NB4 (cell line): ENCODE measurements around the gene PPP1R13L.

Experiments used
- MYC ChIP-seq: IDR thresholded peaks from 2 replicates; pipeline ENCODE4 v1.6.1; 2011; ENCODE audit warnings: low read depth, low read length
- POLR2A ChIP-seq: IDR thresholded peaks from 2 replicates; pipeline ENCODE4 v1.6.1; 2011; ENCODE audit warnings: mild to moderate bottlenecking; ENCODE audit not compliant: insufficient read length; ENCODE audit errors: extremely low read depth
- TF ChIP-seq, protein P1 (sequence below): IDR thresholded peaks from one replicate; pipeline ENCODE4 v1.5.1; 2012; ENCODE audit warnings: low read depth, low read length

DNA sequence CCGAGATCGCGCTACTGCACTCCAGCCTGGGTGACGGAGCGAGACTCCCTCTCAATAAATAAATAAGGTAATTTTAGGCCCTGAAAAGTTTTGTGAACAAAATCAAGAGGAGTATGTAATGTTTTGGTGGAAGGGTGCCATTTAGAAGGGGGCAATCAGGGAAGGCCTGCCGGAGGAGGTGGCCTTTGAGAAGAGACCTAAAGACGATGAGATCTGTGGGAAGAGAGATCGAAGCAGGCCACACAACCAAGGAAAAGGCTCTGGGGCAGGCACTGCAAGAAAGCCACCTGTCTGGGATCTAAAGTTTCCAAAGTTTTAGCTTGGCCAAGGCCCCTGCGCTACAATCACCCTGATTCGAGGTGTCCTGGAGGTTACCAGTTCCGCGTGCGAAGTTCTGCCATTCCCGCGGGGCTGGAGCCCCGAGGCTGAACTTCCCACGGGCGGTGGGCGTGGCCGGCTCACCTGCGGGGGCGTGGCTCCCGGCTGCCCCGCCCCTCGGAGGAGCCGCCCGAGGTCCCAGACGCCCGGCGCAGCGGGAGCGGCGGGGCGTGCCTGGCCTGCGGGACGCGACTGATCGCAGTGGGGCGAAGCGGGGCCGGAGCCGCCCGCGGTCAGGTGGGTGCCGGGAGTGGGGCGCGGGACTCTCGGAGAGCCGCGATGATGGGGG lies 64.5 kb downstream of the PPP1R13L start, which contains the start of gene KLC3:
- TF ChIP-seq, protein P1, sequence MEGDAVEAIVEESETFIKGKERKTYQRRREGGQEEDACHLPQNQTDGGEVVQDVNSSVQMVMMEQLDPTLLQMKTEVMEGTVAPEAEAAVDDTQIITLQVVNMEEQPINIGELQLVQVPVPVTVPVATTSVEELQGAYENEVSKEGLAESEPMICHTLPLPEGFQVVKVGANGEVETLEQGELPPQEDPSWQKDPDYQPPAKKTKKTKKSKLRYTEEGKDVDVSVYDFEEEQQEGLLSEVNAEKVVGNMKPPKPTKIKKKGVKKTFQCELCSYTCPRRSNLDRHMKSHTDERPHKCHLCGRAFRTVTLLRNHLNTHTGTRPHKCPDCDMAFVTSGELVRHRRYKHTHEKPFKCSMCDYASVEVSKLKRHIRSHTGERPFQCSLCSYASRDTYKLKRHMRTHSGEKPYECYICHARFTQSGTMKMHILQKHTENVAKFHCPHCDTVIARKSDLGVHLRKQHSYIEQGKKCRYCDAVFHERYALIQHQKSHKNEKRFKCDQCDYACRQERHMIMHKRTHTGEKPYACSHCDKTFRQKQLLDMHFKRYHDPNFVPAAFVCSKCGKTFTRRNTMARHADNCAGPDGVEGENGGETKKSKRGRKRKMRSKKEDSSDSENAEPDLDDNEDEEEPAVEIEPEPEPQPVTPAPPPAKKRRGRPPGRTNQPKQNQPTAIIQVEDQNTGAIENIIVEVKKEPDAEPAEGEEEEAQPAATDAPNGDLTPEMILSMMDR = no peak
- no peak for TF ChIP-seq MYC
- no peak for TF ChIP-seq POLR2A
